Esophagus muscularis mucosa (tissue), 4 donors: Measurements from ENCODE around the gene KRT78. TPM values are rescaled to one million over a fixed set of nuclear protein-coding genes. Genes with fewer than 3 reads are reported as not detected.

Experiments used
- DNase-seq: peaks from one replicate; pipeline ENCODE4 v3.0.0-alpha.2; 2017; ENCODE audit errors: extremely low spot score
- H3K27ac ChIP-seq, 4 donors: fragments of 200-600 bp; sonication (generic); replicated peaks in 1 of 4; 1 replicate in 3 of 4; 2 replicates in 1 of 4; pipeline ENCODE4 v1.5.1; 2016 to 2019; ENCODE audit warnings: mild to moderate bottlenecking in 1 of 4
- H3K27me3 ChIP-seq, 4 donors: fragments of 200-600 bp; sonication (generic); one replicate each; pipeline versions ENCODE4 v1.5.1 to v1.6.0; 2016 to 2019
- H3K36me3 ChIP-seq, 4 donors: fragments of 200-600 bp; sonication (generic); one replicate each; pipeline ENCODE4 v1.5.1; 2016 to 2019
- H3K4me1 ChIP-seq, 4 donors: fragments of 200-600 bp; sonication (generic); one replicate each; pipeline ENCODE4 v1.5.1; 2016 to 2019
- H3K4me3 ChIP-seq, 4 donors: fragments of 200-600 bp; sonication (generic); 1 replicate in 2 of 4; 2 replicates in 2 of 4; pipeline ENCODE4 v1.5.1; 2016 to 2019; ENCODE audit warnings: mild to moderate bottlenecking in 4 of 4, moderate library complexity in 1 of 4
- H3K9me3 ChIP-seq, 4 donors: fragments of 200-600 bp; sonication (generic); 1 replicate in 3 of 4; 2 replicates in 1 of 4; pipeline ENCODE4 v1.5.1; 2016 to 2019
- EP300 ChIP-seq: sonication (generic); formaldehyde crosslinking; IDR thresholded peaks from one replicate; pipeline ENCODE4 v1.6.1; 2017; ENCODE audit warnings: antibody characterized with exemption
- POLR2A ChIP-seq: fragments of 450-650 bp; IDR thresholded peaks from one replicate; pipeline ENCODE4 v1.6.1; 2017; ENCODE audit warnings: antibody characterized with exemption, moderate library complexity, mild to moderate bottlenecking, low read depth
- POLR2AphosphoS5 ChIP-seq, 2 donors: sonication (generic); formaldehyde crosslinking; IDR thresholded peaks; one replicate each; pipeline ENCODE4 v1.6.1; 2017; ENCODE audit warnings: antibody characterized with exemption in 2 of 2
- WGBS: methylation state at CpG from one replicate; pipeline ENCODE4 v1.1.5; 2018; 5-methylcytosine and 5-hydroxymethylcytosine counted together
- intact Hi-C: fragments of 100-400 bp; cut with DNase I; formaldehyde crosslinking; loops from one replicate; pipeline ENCODE4 v1.15.1; 2023
- total RNA-seq, 4 donors: library from RNA; depleted of rRNA; stranded (reverse); fragments of >200 nt; gene quantifications; one replicate each; pipeline versions ENCODE4 v1.1.0 to v1.2.1, GENCODE V29; 2016
- TF ChIP-seq, protein P1 (sequence below), 3 experiments: fragments of 200-600 bp in 2 of 3; fragments of 450-650 bp in 1 of 3; sonication (generic) in 2 of 3; IDR thresholded peaks; one replicate each; pipeline ENCODE4 v1.5.1; 2017 to 2019; ENCODE audit warnings: antibody characterized with exemption in 3 of 3, mild to moderate bottlenecking in 2 of 3, moderate library complexity in 1 of 3

KRT78 gene
- total RNA-seq, 4 donors from 2014 or later = 0.33 to 2.1 (median 0.75) TPM; not detected in 1

DNA sequence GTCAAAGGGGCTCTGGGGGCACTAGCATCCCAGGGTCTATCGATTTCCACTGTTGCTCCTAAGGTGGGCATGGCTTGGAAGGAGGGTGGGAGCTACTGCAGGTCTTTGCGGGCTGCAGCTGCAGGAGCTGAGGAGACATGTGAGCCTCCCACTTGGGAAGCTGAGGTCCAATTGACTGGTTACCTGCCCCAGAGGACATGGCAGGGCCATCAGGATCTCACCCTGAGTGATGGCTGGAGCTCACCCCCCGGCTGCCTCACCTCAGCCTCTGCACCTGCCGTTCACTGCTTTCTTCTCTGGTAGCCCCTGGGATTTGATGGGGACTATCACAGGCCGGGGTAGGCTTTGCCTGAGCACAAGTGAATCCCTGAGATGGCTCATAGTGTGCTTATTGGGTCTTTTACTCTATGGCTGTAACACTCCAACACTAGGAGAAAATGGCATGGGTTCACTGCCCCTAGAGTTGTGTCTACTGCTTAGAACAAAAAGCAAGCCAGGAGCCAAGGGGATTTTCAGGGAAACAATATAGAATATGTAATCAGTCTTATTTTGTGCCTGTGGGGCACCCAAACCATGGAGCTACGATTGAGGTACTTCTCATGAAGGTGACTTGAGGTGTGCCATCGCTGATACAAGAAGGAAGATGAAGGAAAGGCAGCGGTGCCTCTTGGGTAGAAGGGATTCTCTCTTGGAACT lies 31.6 kb downstream of the KRT78 start:
- no peak overlapping the region for H3K4me3 ChIP-seq
- H3K9me3 ChIP-seq = no peaks in the 10 kb centered on the region
- H3K27ac ChIP-seq = no peak overlapping the region
- peaks cover 0 to 24% (median 0%) of the 10 kb centered on the region in 4 donors for H3K27me3 ChIP-seq
- TF ChIP-seq, protein P1, sequence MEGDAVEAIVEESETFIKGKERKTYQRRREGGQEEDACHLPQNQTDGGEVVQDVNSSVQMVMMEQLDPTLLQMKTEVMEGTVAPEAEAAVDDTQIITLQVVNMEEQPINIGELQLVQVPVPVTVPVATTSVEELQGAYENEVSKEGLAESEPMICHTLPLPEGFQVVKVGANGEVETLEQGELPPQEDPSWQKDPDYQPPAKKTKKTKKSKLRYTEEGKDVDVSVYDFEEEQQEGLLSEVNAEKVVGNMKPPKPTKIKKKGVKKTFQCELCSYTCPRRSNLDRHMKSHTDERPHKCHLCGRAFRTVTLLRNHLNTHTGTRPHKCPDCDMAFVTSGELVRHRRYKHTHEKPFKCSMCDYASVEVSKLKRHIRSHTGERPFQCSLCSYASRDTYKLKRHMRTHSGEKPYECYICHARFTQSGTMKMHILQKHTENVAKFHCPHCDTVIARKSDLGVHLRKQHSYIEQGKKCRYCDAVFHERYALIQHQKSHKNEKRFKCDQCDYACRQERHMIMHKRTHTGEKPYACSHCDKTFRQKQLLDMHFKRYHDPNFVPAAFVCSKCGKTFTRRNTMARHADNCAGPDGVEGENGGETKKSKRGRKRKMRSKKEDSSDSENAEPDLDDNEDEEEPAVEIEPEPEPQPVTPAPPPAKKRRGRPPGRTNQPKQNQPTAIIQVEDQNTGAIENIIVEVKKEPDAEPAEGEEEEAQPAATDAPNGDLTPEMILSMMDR (IDR thresholded peaks at IDR 0.05) = no peak
- TF ChIP-seq EP300 = no peak
- TF ChIP-seq POLR2A = no peak
- TF ChIP-seq POLR2AphosphoS5 (IDR thresholded peaks at IDR 0.05) = no peak
- no peaks in the 10 kb centered on the region for H3K36me3 ChIP-seq
- H3K4me1 ChIP-seq = peaks cover 0 to 17% (median 7%) of the 10 kb centered on the region in 4 donors
- intact Hi-C loops = no loop called here
- no peak for DNase-seq
- 91% methylated on average over 5 of the region's 8 CpGs for WGBS

DNA sequence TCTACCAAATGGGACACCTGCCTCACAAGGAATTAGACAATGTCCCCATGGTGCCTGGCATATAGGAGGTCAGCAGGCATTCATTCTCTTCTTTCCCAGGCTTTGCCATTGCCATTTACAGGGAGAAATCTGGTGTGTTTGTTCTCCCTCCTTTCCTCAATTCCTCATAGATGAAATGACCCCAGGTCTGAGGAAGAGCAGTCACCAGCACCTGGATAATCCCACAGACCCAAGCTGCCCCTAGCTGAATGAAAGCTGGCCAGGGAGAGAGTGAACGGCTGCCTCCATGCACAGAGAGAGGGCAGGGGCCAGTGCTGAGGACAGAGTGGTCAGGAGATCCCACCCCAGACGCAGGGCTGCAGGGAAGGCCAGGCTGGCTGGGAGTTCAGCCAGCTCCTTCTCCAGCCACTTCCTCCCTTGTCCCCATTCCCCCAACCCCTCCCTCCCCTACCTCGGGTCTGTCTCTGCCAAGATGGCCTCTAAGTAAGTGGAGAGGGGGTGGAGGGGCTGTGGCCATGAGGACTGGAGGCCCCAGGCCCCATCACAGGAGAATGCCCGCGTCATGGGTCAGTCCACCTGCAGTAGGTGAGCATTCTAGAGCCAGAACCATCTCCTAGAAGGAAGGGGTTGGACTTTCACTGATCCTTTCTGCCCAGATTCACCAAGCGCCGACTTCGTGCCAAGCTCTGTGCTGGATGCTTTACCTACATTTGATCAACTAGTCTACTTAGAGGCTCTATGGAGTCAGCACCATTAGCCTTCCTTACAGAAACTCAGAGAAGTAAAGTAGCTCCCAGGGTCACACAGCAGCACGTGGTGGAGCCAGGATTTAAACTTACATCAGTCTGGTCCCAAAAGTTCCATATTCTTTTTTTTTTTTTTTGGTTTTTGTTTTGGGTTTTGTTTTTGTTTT lies 32.9 kb downstream of the KRT78 start:
- H3K36me3 ChIP-seq = no peaks in the 10 kb centered on the region
- H3K9me3 ChIP-seq = no peaks in the 10 kb centered on the region
- no peak for DNase-seq
- H3K4me1 ChIP-seq = peaks cover 0 to 14% (median 7%) of the 10 kb centered on the region in 4 donors
- peaks cover 0 to 24% (median 0%) of the 10 kb centered on the region in 4 donors for H3K27me3 ChIP-seq
- H3K4me3 ChIP-seq = no peak overlapping the region
- 77% methylated on average over 8 of the region's 9 CpGs for WGBS
- H3K27ac ChIP-seq = no peak overlapping the region
- TF ChIP-seq EP300 (no peak), POLR2A (no peak), POLR2AphosphoS5 (IDR thresholded peaks at IDR 0.05) (no peak)
- TF ChIP-seq, protein P1 (IDR thresholded peaks at IDR 0.05) = no peak
- intact Hi-C loops = no loop called here

DNA sequence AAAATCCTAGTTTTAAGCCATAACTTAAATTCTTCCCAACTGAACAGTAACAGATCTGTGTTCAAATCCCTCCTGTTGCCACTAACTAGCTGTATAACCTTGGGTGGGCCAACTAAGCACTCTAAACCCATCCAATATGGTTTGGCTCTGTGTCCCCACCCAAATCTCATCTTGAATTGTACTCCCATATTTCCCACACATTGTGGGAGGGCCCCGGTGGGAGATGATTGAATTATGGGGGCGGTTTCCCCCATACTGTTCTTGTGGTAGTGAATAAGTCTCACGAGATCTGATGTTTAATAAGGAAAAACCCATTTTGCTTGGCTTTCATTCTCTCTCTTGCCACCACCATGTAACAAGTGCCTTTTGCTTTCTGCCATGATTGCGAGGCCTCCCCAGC lies 33.6 kb downstream of the KRT78 start:
- Histone ChIP-seq H3K27ac (no peak overlapping the region), H3K27me3 (peaks cover 0 to 20% (median 0%) of the 10 kb centered on the region in 4 donors), H3K9me3 (no peaks in the 10 kb centered on the region), H3K4me1 (peaks cover 0 to 14% (median 7%) of the 10 kb centered on the region in 4 donors), H3K36me3 (no peaks in the 10 kb centered on the region), H3K4me3 (no peak overlapping the region)
- intact Hi-C loops = no loop called here
- TF ChIP-seq, protein P1 (IDR thresholded peaks at IDR 0.05) = no peak
- TF ChIP-seq POLR2A (no peak), EP300 (no peak)
- DNase-seq = no peak
- WGBS = 94% methylated on average over 4 of the region's 4 CpGs

DNA sequence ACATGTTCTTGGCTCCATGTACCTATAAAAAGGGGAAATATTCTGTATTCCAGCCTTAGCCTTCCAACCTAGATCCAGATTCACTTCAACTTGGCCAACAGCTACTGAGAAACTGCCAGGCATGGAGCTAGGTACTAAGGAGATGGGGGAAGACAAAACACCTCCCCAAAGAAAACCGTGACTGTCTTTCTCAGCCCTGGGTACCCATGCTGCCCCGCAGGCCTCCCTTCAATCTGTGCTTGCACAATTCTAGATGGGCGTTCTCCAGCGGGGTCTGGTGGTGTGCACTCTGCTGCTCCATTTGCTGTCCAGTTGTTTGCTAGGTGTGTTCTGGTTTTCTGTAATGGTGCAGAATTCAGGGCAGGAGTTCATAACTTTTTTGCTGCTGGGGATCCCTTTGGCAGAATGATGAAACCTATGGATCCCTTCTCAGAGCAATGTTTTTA lies 34.1 kb downstream of the KRT78 start:
- Histone ChIP-seq H3K4me3 (no peak overlapping the region), H3K36me3 (no peaks in the 10 kb centered on the region), H3K27me3 (peaks cover 0 to 16% (median 0%) of the 10 kb centered on the region in 4 donors), H3K9me3 (no peaks in the 10 kb centered on the region), H3K4me1 (peaks cover 0 to 14% (median 7%) of the 10 kb centered on the region in 4 donors), H3K27ac (no peak overlapping the region)
- intact Hi-C loops = no loop called here
- no peak for DNase-seq
- TF ChIP-seq POLR2AphosphoS5 (IDR thresholded peaks at IDR 0.05) = no peak
- no peak for TF ChIP-seq POLR2A
- TF ChIP-seq, protein P1 (IDR thresholded peaks at IDR 0.05) = no peak
- no peak for TF ChIP-seq EP300
- WGBS = 79% methylated on average over 4 of the region's 4 CpGs
